Measurements from ENCODE around the gene FRYL. TPM values are rescaled to one million over a fixed set of nuclear protein-coding genes. Genes with fewer than 3 reads are reported as not detected.
"Not testable (repeated sequence)": the region's sequence is repeated elsewhere in the genome, so short reads cannot be mapped to it uniquely, and the experiment has no call there.

The FRYL gene
- total RNA-seq, 1 experiment from 2014 or later, result 43.1 TPM

DNA sequence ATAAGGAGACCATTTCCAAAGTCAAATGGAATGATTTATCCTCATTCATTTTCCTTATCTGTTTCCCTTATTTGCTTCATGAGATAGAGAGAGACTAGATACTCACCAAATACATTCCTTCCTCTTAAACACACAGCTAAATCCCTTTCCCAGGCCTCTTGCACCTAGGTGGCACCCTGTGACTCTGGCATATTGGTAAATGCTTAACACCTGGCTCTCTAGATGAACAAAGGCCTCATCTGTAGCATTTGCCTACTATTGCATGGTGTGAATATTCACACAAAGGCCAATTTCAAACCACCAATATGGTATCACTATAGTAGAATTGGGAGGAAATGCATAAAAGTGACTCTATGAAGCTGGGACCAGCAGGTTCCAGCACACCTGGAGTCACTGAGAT is 319.1 kb downstream of the FRYL start:
- DNase-seq (ENCODE audit: low spot score), result no peak
- Histone ChIP-seq H3K4me1 (ENCODE audit: insufficient read depth, low read length, poor library complexity, severe bottlenecking) (peaks cover 13% of the 10 kb centered on the region), H3K27ac (ENCODE audit: low read depth, low read length, poor library complexity, severe bottlenecking) (no peak overlapping the region), H3K9me3 (ENCODE audit: low read depth, low read length, poor library complexity, severe bottlenecking) (no peaks in the 10 kb centered on the region), H3K27me3 (replicated peaks; ENCODE audit: insufficient read depth, low read depth, low read length, poor library complexity) (no peaks in the 10 kb centered on the region), H3K36me3 (ENCODE audit: insufficient read depth, low read length, poor library complexity, severe bottlenecking) (no peaks in the 10 kb centered on the region), H3K4me3 (ENCODE audit: low read depth, low read length, poor library complexity, severe bottlenecking) (no peak overlapping the region)
- CTCF ChIA-PET, result no interaction called here
- TF ChIP-seq, protein P1, sequence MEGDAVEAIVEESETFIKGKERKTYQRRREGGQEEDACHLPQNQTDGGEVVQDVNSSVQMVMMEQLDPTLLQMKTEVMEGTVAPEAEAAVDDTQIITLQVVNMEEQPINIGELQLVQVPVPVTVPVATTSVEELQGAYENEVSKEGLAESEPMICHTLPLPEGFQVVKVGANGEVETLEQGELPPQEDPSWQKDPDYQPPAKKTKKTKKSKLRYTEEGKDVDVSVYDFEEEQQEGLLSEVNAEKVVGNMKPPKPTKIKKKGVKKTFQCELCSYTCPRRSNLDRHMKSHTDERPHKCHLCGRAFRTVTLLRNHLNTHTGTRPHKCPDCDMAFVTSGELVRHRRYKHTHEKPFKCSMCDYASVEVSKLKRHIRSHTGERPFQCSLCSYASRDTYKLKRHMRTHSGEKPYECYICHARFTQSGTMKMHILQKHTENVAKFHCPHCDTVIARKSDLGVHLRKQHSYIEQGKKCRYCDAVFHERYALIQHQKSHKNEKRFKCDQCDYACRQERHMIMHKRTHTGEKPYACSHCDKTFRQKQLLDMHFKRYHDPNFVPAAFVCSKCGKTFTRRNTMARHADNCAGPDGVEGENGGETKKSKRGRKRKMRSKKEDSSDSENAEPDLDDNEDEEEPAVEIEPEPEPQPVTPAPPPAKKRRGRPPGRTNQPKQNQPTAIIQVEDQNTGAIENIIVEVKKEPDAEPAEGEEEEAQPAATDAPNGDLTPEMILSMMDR (conservative IDR thresholded peaks at IDR 0.05; ENCODE audit: low read depth, low read length), result no peak
- no peak for TF ChIP-seq EZH2 (IDR thresholded peaks at IDR 0.05; ENCODE audit: borderline replicate concordance, low read depth, low read length, poor library complexity, severe bottlenecking)
- intact Hi-C loops (cut with micrococcal nuclease; ENCODE audit: unreplicated experiment), result no loop called here
- BruUV-seq (replicated peaks), result no TSS peak
- POLR2A ChIA-PET (ENCODE audit: low non-redundant PET), result no interaction called here

DNA sequence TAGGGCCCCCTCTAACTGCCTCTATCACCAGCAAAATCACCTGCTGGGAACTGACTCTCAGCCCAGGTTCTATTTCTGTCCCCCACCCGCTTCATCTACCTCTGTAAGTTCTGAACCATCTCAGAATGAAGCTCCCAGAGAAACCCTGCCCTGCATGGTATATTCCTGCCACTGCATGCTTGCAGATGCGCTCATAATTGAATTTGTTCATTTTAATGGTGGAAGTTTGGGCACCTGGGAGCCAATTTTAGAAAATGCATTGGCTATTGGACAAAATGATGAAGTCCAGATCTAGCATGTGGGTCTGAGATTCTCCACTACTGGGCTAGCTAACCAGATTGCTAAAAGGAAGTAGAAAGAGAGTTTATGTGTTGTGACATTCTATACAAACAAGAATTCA is 325.5 kb downstream of the FRYL start:
- Histone ChIP-seq H3K27ac (ENCODE audit: low read depth, low read length, poor library complexity, severe bottlenecking) (no peak overlapping the region), H3K4me1 (ENCODE audit: insufficient read depth, low read length, poor library complexity, severe bottlenecking) (peaks cover 8% of the 10 kb centered on the region), H3K4me3 (ENCODE audit: low read depth, low read length, poor library complexity, severe bottlenecking) (no peak overlapping the region), H3K27me3 (replicated peaks; ENCODE audit: insufficient read depth, low read depth, low read length, poor library complexity) (no peaks in the 10 kb centered on the region), H3K36me3 (ENCODE audit: insufficient read depth, low read length, poor library complexity, severe bottlenecking) (no peaks in the 10 kb centered on the region), H3K9me3 (ENCODE audit: low read depth, low read length, poor library complexity, severe bottlenecking) (no peaks in the 10 kb centered on the region)
- no peak for TF ChIP-seq EZH2 (IDR thresholded peaks at IDR 0.05; ENCODE audit: borderline replicate concordance, low read depth, low read length, poor library complexity, severe bottlenecking)
- TF ChIP-seq, protein P1 (conservative IDR thresholded peaks at IDR 0.05; ENCODE audit: low read depth, low read length), result no peak
- DNase-seq (ENCODE audit: low spot score), result no peak
- ChIA-PET POLR2A (ENCODE audit: low non-redundant PET) (no interaction called here), CTCF (no interaction called here)
- BruUV-seq (replicated peaks), result no TSS peak
- intact Hi-C loops (cut with micrococcal nuclease; ENCODE audit: unreplicated experiment), result no loop called here

DNA sequence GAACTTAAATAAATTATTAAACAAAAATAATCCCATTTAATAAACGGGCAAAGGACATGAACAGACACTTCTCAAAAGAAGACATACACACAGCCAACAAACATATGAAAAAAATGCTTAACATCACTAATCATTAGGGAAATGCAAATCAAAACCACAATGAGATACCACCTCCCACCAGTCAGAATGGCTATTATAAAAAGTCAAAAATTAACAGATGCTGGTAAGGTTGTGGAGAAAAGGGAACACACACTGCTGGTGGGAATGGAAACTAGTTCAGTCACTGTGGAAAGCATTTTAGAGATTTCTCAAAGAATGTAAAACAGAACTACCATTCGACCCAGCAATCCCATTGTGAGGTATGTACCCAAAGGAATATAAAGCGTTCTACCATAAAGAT is 328.4 kb downstream of the FRYL start:
- DNase-seq (ENCODE audit: low spot score); H3K4me3 ChIP-seq (ENCODE audit: low read depth, low read length, poor library complexity, severe bottlenecking); CTCF ChIA-PET; H3K36me3 ChIP-seq (ENCODE audit: insufficient read depth, low read length, poor library complexity, severe bottlenecking); H3K9me3 ChIP-seq (ENCODE audit: low read depth, low read length, poor library complexity, severe bottlenecking); BruUV-seq (replicated peaks); intact Hi-C loops (cut with micrococcal nuclease; ENCODE audit: unreplicated experiment); H3K4me1 ChIP-seq (ENCODE audit: insufficient read depth, low read length, poor library complexity, severe bottlenecking); POLR2A ChIA-PET (ENCODE audit: low non-redundant PET); H3K27me3 ChIP-seq (replicated peaks; ENCODE audit: insufficient read depth, low read depth, low read length, poor library complexity); H3K27ac ChIP-seq (ENCODE audit: low read depth, low read length, poor library complexity, severe bottlenecking): not testable (repeated sequence)

DNA sequence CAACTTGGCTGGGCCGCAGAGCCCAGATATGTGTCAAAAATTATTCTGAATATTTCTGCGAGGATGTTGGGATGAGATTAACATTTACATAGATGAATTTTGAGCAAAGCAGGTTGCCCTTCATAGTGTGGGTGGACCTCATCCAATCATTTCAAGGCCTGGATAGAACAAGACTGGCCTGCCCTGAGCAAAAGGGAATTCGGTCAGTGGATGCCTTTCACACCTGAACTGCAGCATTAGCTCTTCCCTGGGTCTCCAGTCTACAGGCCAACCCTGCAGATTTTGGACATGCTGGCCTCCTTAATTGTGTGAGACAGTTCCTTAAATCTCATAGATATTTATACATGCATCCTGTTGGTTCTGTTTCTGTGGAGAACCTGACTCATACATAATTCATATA is 329.3 kb downstream of the FRYL start:
- Histone ChIP-seq H3K36me3 (ENCODE audit: insufficient read depth, low read length, poor library complexity, severe bottlenecking) (no peaks in the 10 kb centered on the region), H3K4me1 (ENCODE audit: insufficient read depth, low read length, poor library complexity, severe bottlenecking) (peaks cover 8% of the 10 kb centered on the region), H3K9me3 (ENCODE audit: low read depth, low read length, poor library complexity, severe bottlenecking) (no peaks in the 10 kb centered on the region), H3K4me3 (ENCODE audit: low read depth, low read length, poor library complexity, severe bottlenecking) (no peak overlapping the region), H3K27ac (ENCODE audit: low read depth, low read length, poor library complexity, severe bottlenecking) (no peak overlapping the region), H3K27me3 (replicated peaks; ENCODE audit: insufficient read depth, low read depth, low read length, poor library complexity) (no peaks in the 10 kb centered on the region)
- DNase-seq (ENCODE audit: low spot score), result peak; percentile 11
- ChIA-PET CTCF (no interaction called here), POLR2A (ENCODE audit: low non-redundant PET) (no interaction called here)
- no TSS peak for BruUV-seq (replicated peaks)
- TF ChIP-seq, protein P1 (conservative IDR thresholded peaks at IDR 0.05; ENCODE audit: low read depth, low read length), result no peak
- no peak for TF ChIP-seq EZH2 (IDR thresholded peaks at IDR 0.05; ENCODE audit: borderline replicate concordance, low read depth, low read length, poor library complexity, severe bottlenecking)
- intact Hi-C loops (cut with micrococcal nuclease; ENCODE audit: unreplicated experiment), result no loop called here

Data from A673 (cell line).